Measurements from ENCODE around the gene ZNF302. TPM values are rescaled to one million over a fixed set of nuclear protein-coding genes. Genes with fewer than 3 reads are reported as not detected.

The ZNF302 gene
- total RNA-seq, 4 donors from 2014 or later: 6.0 to 23.5 (median 6.2) TPM

DNA sequence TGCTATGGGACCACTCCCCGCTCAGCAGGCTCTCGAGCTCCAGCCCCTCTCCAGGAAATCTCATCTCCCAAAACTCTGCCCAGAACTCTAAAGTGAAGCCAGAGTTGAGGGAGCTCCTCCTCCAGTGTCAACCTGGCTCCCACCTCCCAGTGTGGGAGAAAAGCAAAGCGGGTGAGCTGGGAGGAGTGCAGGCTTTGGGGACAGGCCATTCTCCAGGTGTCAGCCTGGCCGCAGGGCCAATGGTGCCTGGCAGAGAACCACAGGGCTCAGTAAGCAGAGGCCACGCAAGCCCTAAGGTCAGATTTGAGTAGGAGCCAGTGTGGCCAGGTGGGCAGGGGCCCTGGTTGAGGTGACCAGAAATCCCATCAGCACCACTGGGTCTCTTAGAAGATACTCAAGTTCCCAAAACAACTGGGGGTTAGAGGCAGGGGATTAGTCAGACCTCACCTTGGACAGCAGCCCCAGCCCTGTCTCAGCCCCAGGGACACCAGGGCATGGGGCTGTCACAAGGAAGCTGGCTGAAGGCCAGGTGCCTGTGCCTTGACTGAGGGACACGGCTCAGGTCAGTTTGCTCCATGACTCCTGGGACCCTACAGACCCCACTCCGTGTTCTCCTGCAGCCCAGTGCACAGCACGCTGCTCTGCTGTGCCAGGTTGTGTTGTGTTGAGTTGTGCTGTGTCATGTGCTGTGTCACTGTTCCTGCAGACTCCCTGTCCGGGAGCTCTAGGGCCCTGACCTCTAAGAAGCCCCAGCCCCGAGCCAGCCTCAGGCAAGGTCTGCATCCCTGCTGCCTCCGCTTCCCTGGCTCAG, 53.7 kb downstream of the ZNF302 start:
- DNase-seq: no peak
- H3K4me1 ChIP-seq: peaks cover 14 to 30% (median 18%) of the 10 kb centered on the region in 3 donors
- 87 to 90% methylated on average over 6 to 7 of the region's 11 CpGs for WGBS, 2 donors

DNA sequence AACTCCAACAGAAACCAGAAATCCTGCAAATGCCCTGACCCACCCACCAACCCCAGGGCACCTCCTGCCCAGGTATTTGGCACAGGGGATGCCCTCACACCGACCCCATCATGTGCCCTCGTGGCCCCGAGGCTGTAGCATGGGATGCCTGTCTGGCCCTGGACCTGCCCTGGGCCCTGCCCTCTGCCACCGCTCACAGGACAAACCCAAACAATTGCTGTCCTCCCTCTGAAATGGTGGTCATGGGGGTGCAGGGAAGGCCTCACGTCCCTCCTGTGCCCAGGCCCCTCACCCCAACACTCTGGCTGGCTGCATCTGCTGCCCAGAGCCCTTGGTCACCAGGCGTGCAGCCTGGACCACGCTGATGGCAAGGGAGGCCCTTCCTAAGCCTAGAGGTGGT, 54.5 kb downstream of the ZNF302 start:
- DNase-seq: no peak
- Histone ChIP-seq H3K4me3 (no peak overlapping the region), H3K27me3 (no peaks in the 10 kb centered on the region), H3K4me1 (peaks cover 14 to 35% (median 18%) of the 10 kb centered on the region in 3 donors), H3K9me3 (peaks cover 0 to 6% (median under 1%) of the 10 kb centered on the region in 3 donors), H3K27ac (no peak overlapping the region), H3K36me3 (peaks cover 0 to 16% (median 0%) of the 10 kb centered on the region in 3 donors)
- no peak for TF ChIP-seq POLR2A (IDR thresholded peaks at IDR 0.05)
- TF ChIP-seq, protein P1, sequence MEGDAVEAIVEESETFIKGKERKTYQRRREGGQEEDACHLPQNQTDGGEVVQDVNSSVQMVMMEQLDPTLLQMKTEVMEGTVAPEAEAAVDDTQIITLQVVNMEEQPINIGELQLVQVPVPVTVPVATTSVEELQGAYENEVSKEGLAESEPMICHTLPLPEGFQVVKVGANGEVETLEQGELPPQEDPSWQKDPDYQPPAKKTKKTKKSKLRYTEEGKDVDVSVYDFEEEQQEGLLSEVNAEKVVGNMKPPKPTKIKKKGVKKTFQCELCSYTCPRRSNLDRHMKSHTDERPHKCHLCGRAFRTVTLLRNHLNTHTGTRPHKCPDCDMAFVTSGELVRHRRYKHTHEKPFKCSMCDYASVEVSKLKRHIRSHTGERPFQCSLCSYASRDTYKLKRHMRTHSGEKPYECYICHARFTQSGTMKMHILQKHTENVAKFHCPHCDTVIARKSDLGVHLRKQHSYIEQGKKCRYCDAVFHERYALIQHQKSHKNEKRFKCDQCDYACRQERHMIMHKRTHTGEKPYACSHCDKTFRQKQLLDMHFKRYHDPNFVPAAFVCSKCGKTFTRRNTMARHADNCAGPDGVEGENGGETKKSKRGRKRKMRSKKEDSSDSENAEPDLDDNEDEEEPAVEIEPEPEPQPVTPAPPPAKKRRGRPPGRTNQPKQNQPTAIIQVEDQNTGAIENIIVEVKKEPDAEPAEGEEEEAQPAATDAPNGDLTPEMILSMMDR (IDR thresholded peaks at IDR 0.05): no peak
- WGBS, 2 donors: 84 to 90% methylated on average over 4 to 5 of the region's 7 CpGs
- intact Hi-C loops (cut with DNase I): no loop called here

More for the DNA sequence above, 53.7 kb downstream of the ZNF302 start:
- H3K36me3 ChIP-seq: peaks cover 0 to 9% (median 0%) of the 10 kb centered on the region in 3 donors
- no peaks in the 10 kb centered on the region for H3K9me3 ChIP-seq
- H3K27me3 ChIP-seq: peaks cover 0 to 2% (median 0%) of the 10 kb centered on the region in 4 donors
- intact Hi-C loops (cut with DNase I): no loop called here
- H3K27ac ChIP-seq: no peak overlapping the region
- TF ChIP-seq POLR2A (IDR thresholded peaks at IDR 0.05): no peak
- TF ChIP-seq, protein P1 (IDR thresholded peaks at IDR 0.05): no peak
- no peak overlapping the region for H3K4me3 ChIP-seq

DNA sequence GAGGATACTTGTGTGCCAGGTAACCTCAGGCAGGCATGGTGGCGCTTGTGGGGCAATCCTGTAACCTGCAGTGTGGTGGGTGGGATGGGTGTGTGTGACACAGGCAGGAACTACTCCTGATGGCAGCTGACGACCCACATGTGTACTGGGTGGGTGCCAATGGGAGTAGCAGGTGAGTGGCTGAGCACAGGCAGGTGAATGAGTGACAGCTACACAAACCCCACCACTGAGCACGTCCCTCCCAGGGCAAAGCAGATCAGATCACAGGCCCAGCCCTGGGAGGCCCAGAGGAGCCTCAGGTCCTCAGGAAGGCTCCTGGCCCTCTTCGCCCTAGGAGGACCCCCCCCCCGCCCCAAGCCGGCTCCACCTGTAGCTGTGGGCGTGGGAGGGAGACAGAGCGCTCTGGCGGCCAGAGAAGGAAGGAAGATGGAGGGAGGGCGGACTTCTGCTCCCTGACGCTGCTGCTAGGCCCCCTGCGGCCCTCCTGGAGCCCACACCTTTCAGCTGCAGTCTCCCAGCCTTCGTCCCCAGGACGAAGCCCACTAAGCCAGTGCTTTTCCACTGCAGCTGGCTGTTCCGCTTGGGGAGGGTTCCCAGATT, 55.2 kb downstream of the ZNF302 start:
- DNase-seq: no peak
- WGBS, 2 donors: 54 to 55% methylated on average over 2 to 4 of the region's 15 CpGs
- intact Hi-C loops (cut with DNase I): no loop called here
- TF ChIP-seq, protein P1 (IDR thresholded peaks at IDR 0.05): no peak
- TF ChIP-seq POLR2A (IDR thresholded peaks at IDR 0.05): no peak
- H3K27me3 ChIP-seq: no peaks in the 10 kb centered on the region
- peaks cover 14 to 35% (median 18%) of the 10 kb centered on the region in 3 donors for H3K4me1 ChIP-seq
- peaks cover 0 to 24% (median under 1%) of the 10 kb centered on the region in 3 donors for H3K36me3 ChIP-seq
- H3K9me3 ChIP-seq: peaks cover 0 to 13% (median 7%) of the 10 kb centered on the region in 3 donors
- peak overlapping the region in 3 of 4 donors; percentile 96 to 98 (median 98) for H3K27ac ChIP-seq
- H3K4me3 ChIP-seq: peak overlapping the region; percentile 72 to 90 (median 86)

DNA sequence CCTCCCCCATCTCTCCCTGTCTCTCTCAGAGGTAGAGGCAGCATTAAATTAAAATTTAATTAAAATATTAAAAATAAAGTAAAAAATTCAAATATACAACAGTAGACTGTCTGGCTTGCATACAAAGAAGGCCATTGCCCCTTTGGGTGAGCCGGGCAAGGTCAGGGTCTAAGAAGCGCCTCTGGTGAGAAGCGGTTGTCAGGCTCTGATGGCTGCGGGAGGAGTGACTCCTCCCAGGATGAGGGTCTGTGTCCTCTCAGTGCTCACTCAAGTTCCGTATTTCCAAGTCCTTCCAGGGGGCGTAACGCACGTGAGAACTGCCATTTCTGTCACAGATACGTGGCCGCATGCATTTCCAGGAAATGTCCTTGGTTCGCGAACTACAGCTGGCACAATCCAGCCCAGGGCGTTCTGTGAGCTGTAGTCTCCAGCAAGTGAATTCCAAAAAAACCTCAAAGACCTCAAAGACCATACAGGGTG, 55.8 kb downstream of the ZNF302 start:
- peak overlapping the region; percentile 72 to 90 (median 86) for H3K4me3 ChIP-seq
- H3K9me3 ChIP-seq: peaks cover 0 to 19% (median 10%) of the 10 kb centered on the region in 3 donors
- peak overlapping the region; percentile 96 to 98 (median 98) for H3K27ac ChIP-seq
- peaks cover 0 to 30% (median 4%) of the 10 kb centered on the region in 3 donors for H3K36me3 ChIP-seq
- intact Hi-C loops (cut with DNase I): no loop called here
- no peaks in the 10 kb centered on the region for H3K27me3 ChIP-seq
- H3K4me1 ChIP-seq: peaks cover 14 to 35% (median 18%) of the 10 kb centered on the region in 3 donors
- WGBS, 2 donors: 0 to 3% methylated on average over 10 to 11 of the region's 13 CpGs
- DNase-seq: no peak
- TF ChIP-seq POLR2A (IDR thresholded peaks at IDR 0.05): no peak
- TF ChIP-seq, protein P1 (IDR thresholded peaks at IDR 0.05): no peak
